MCF 10A (cell line): ENCODE data around the gene TXNRD1. TPM values are rescaled to one million over a fixed set of nuclear protein-coding genes. Genes with fewer than 3 reads are reported as not detected.

ENCODE experiments used
- total RNA-seq: library from RNA; stranded (reverse); gene quantifications from 2 replicates; pipeline ENCODE4 v1.2.3, GENCODE V29; 2022

TXNRD1 gene
- total RNA-seq, 1 experiment from 2014 or later: 64.0 TPM

Other genes with a start within 250 kb of the TXNRD1 start
- 31.6 and 31.8 TPM in 2 replicates for gene TDG, start 249.9 kb upstream of the TXNRD1 start, total RNA-seq
- 0.79 and 2.0 TPM in 2 replicates for gene GLT8D2, start 165.6 kb upstream of the TXNRD1 start, total RNA-seq
- gene HCFC2, start 151.2 kb upstream of the TXNRD1 start, total RNA-seq: 10.3 and 11.4 TPM in 2 replicates
- 24.8 and 27.0 TPM in 2 replicates for gene NFYB, start 77.6 kb upstream of the TXNRD1 start, total RNA-seq
- gene EID3, start 88.0 kb downstream of the TXNRD1 start, total RNA-seq: 1.6 and 3.0 TPM in 2 replicates
- gene CHST11, start 241.2 kb downstream of the TXNRD1 start, total RNA-seq: 4.8 and 5.3 TPM in 2 replicates